GM23338 (cell line): Measurements from ENCODE around the gene MORN3. TPM values are rescaled to one million over a fixed set of nuclear protein-coding genes. Genes with fewer than 3 reads are reported as not detected.

ENCODE experiments used
- ATAC-seq: fragments of 200-7000 bp; cut with Tn5 transposase; 3 replicates; pipeline ENCODE4 v1.9.1; 2020
- DNase-seq: peaks from one replicate; pipeline ENCODE4 v3.0.0-alpha.2; 2015; ENCODE audit warnings: low spot score
- H2AFZ ChIP-seq: fragments of 200-600 bp; sonication (generic); 2 replicates; pipeline ENCODE4 v1.8.0; 2016; ENCODE audit warnings: antibody characterized with exemption, mild to moderate bottlenecking, moderate library complexity
- H3F3A ChIP-seq: fragments of 200-600 bp; sonication (generic); replicated peaks from 2 replicates; pipeline ENCODE4 v1.8.0; 2017; ENCODE audit warnings: antibody characterized with exemption, mixed run types, low read depth
- H3K27ac ChIP-seq: fragments of 200-600 bp; sonication (generic); 2 replicates; pipeline ENCODE4 v1.6.1; 2016; ENCODE audit warnings: low read depth
- H3K27me3 ChIP-seq: fragments of 200-600 bp; sonication (generic); 2 replicates; pipeline ENCODE4 v1.8.0; 2016; ENCODE audit warnings: mild to moderate bottlenecking, mixed run types, moderate library complexity; ENCODE audit not compliant: insufficient read depth
- H3K36me3 ChIP-seq: fragments of 200-600 bp; sonication (generic); 2 replicates; pipeline ENCODE4 v1.8.0; 2016; ENCODE audit warnings: mild to moderate bottlenecking; ENCODE audit not compliant: insufficient read depth
- H3K4me1 ChIP-seq: fragments of 200-600 bp; sonication (generic); 2 replicates; pipeline ENCODE4 v1.8.0; 2016; ENCODE audit warnings: mild to moderate bottlenecking, moderate library complexity; ENCODE audit not compliant: insufficient read depth
- H3K4me2 ChIP-seq: fragments of 200-600 bp; sonication (generic); 2 replicates; pipeline ENCODE4 v1.7.1; 2017; ENCODE audit warnings: mixed run types
- H3K4me3 ChIP-seq: fragments of 200-600 bp; sonication (generic); 2 replicates; pipeline ENCODE4 v1.6.1; 2016; ENCODE audit warnings: mixed run types
- H3K79me2 ChIP-seq: fragments of 200-600 bp; sonication (generic); replicated peaks from 2 replicates; pipeline ENCODE4 v1.8.0; 2017; ENCODE audit warnings: mild to moderate bottlenecking; ENCODE audit not compliant: insufficient read depth
- H3K9me2 ChIP-seq: fragments of 200-600 bp; sonication (generic); 2 replicates; pipeline ENCODE4 v1.8.0; 2017; ENCODE audit not compliant: insufficient read depth
- H4K20me1 ChIP-seq: fragments of 200-600 bp; sonication (generic); replicated peaks from 2 replicates; pipeline ENCODE4 v1.8.0; 2017; ENCODE audit warnings: mild to moderate bottlenecking; ENCODE audit not compliant: insufficient read depth
- H3K27ac Mint-ChIP-seq: 2 replicates; pipeline ENCODE4 v1.8.0; 2020; ENCODE audit warnings: inconsistent platforms, mild to moderate bottlenecking, moderate library complexity, mixed read lengths
- H3K27me3 Mint-ChIP-seq: 3 replicates; pipeline ENCODE4 v1.8.0; 2022; ENCODE audit warnings: low read depth, mild to moderate bottlenecking, moderate library complexity, mixed read lengths, inconsistent platforms; ENCODE audit not compliant: insufficient read depth, poor library complexity
- H3K36me3 Mint-ChIP-seq: 3 replicates; pipeline ENCODE4 v1.8.0; 2021; ENCODE audit warnings: low read depth, mild to moderate bottlenecking, inconsistent platforms, moderate library complexity, mixed read lengths
- H3K4me1 Mint-ChIP-seq: 3 replicates; pipeline ENCODE4 v1.8.0; 2020; ENCODE audit warnings: mild to moderate bottlenecking, inconsistent platforms, mixed read lengths
- H3K4me3 Mint-ChIP-seq: 3 replicates; pipeline ENCODE4 v1.8.0; 2021; ENCODE audit warnings: moderate library complexity, mild to moderate bottlenecking, inconsistent platforms, mixed read lengths
- H3K9me3 Mint-ChIP-seq: 3 replicates; pipeline ENCODE4 v1.8.0; 2020; ENCODE audit warnings: moderate library complexity, mild to moderate bottlenecking, inconsistent platforms, mixed read lengths
- CREB1 ChIP-seq: fragments of 250-450 bp; sonication (Bioruptor Pico); IDR thresholded peaks from 2 replicates; pipeline ENCODE4 v1.5.0; 2020; ENCODE audit warnings: low read depth, mild to moderate bottlenecking, moderate library complexity
- EZH2 ChIP-seq: fragments of 200-600 bp; sonication (generic); IDR thresholded peaks from one replicate; pipeline ENCODE4 v1.8.0; 2017; ENCODE audit warnings: antibody characterized with exemption, mild to moderate bottlenecking, low read depth; ENCODE audit not compliant: unreplicated experiment
- EZH2phosphoT487 ChIP-seq: fragments of 200-600 bp; sonication (generic); IDR thresholded peaks from one replicate; pipeline ENCODE4 v1.8.1; 2018; ENCODE audit warnings: antibody characterized with exemption; ENCODE audit not compliant: unreplicated experiment
- JUNB ChIP-seq: IDR thresholded peaks from one replicate; pipeline ENCODE4 v1.6.1; 2016; ENCODE audit warnings: antibody characterized with exemption; ENCODE audit not compliant: unreplicated experiment
- NANOG ChIP-seq: IDR thresholded peaks from 2 replicates; pipeline ENCODE4 v1.6.1; 2016; ENCODE audit warnings: antibody characterized with exemption, borderline replicate concordance
- POLR2AphosphoS5 ChIP-seq: IDR thresholded peaks from 2 replicates; pipeline ENCODE4 v1.6.1; 2016; ENCODE audit warnings: antibody characterized with exemption, low read depth
- STAT1 ChIP-seq: IDR thresholded peaks from one replicate; pipeline ENCODE4 v1.6.1; 2016; ENCODE audit warnings: antibody characterized with exemption; ENCODE audit not compliant: unreplicated experiment
- ZNF114 ChIP-seq: fragments of 250-450 bp; sonication (Bioruptor Pico); IDR thresholded peaks from 2 replicates; pipeline ENCODE4 v1.5.0; 2020; ENCODE audit warnings: mild to moderate bottlenecking, moderate library complexity
- ZNF331 ChIP-seq: fragments of 250-450 bp; sonication (Bioruptor Pico); IDR thresholded peaks from 2 replicates; pipeline ENCODE4 v1.5.0; 2020; ENCODE audit warnings: low read depth, mild to moderate bottlenecking, moderate library complexity
- polyA plus RNA-seq: library from polyadenylated mRNA; unstranded; fragments of >200 nt; fragmentation: Nextera tagmentation; extraction: Ambion mirVana; gene quantifications from 2 replicates; pipeline ENCODE4 v1.2.1, GENCODE V29; 2016
- total RNA-seq: library from RNA; depleted of rRNA; stranded (reverse); fragments of >200 nt; shearing (Covaris generic); gene quantifications from 2 replicates; pipeline ENCODE4 v1.2.3, GENCODE V29; 2014
- TF ChIP-seq, protein P1 (sequence below): fragments of 250-450 bp; sonication (Bioruptor Pico); IDR thresholded peaks from 2 replicates; pipeline ENCODE4 v1.5.0; 2020; ENCODE audit warnings: mild to moderate bottlenecking, moderate library complexity
- TF ChIP-seq, protein P2 (sequence below): IDR thresholded peaks from 2 replicates; pipeline ENCODE4 v1.6.1; 2016; ENCODE audit warnings: antibody characterized with exemption
- TF ChIP-seq, protein P3 (sequence below), 2 experiments: fragments of 200-600 bp in 1 of 2; sonication (generic) in 1 of 2; conservative IDR thresholded peaks; 2 replicates each; pipeline versions ENCODE4 v1.5.1 to v1.6.1; 2016 to 2017; ENCODE audit warnings: antibody characterized with exemption in 2 of 2, low read depth in 2 of 2, mild to moderate bottlenecking in 2 of 2, moderate library complexity in 1 of 2
- TF ChIP-seq, protein P4 (sequence below): IDR thresholded peaks from one replicate; pipeline ENCODE4 v1.6.1; 2018; ENCODE audit warnings: antibody characterized with exemption; ENCODE audit not compliant: unreplicated experiment

Gene MORN3
- total and polyA plus RNA-seq, 2 experiments from 2014 or later, result 0.14 to 0.36 TPM

DNA sequence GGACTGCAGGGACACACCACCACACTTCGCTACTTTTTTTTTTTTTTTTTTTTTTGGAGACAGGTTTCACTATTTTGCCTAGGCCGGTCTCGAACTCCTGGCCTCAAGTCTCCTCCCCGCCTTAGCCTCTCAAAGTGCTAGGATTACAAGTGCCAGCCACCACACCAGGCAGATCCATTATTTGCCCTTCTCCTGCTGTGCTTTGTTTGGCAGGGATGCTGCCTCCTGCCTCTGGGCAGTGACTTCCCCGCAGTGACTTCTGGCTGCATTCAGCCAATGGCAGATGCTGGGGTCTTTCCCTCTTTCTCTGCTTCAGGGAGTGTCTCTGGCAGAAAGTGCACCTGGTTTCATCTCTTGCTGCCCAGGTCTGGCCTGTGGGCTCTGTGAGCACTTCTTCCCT, 6.7 kb upstream of the MORN3 start:
- Histone ChIP-seq H3K9me2 (no peaks in the 10 kb centered on the region), H3K4me3 (no peak overlapping the region), H4K20me1 (no peaks in the 10 kb centered on the region), H3K4me1 (0 out of 2 replicates have a peak, but pooled peaks cover 6% of the 10 kb centered on the region), H3K27me3 (no peaks in the 10 kb centered on the region), H3K79me2 (no peaks in the 10 kb centered on the region), H3F3A (peaks cover 14% of the 10 kb centered on the region; the same call in 1 of the 2 replicates), H3K36me3 (no peaks in the 10 kb centered on the region), H2AFZ (no peak overlapping the region), H3K27ac (0 out of 2 replicates have a peak overlapping the region, but pooled peaks have one; percentile 63), H3K4me2 (no peak overlapping the region)
- ATAC-seq, result no peak
- no peak overlapping the region for H3K4me3 Mint-ChIP-seq
- no peaks in the 10 kb centered on the region; the same call in 2 of the 3 replicates for H3K36me3 Mint-ChIP-seq
- no peak for TF ChIP-seq ZNF114 (CRISPR knock-in tag)
- TF ChIP-seq EZH2, result no peak
- TF ChIP-seq EZH2phosphoT487, result no peak
- TF ChIP-seq, protein P1, sequence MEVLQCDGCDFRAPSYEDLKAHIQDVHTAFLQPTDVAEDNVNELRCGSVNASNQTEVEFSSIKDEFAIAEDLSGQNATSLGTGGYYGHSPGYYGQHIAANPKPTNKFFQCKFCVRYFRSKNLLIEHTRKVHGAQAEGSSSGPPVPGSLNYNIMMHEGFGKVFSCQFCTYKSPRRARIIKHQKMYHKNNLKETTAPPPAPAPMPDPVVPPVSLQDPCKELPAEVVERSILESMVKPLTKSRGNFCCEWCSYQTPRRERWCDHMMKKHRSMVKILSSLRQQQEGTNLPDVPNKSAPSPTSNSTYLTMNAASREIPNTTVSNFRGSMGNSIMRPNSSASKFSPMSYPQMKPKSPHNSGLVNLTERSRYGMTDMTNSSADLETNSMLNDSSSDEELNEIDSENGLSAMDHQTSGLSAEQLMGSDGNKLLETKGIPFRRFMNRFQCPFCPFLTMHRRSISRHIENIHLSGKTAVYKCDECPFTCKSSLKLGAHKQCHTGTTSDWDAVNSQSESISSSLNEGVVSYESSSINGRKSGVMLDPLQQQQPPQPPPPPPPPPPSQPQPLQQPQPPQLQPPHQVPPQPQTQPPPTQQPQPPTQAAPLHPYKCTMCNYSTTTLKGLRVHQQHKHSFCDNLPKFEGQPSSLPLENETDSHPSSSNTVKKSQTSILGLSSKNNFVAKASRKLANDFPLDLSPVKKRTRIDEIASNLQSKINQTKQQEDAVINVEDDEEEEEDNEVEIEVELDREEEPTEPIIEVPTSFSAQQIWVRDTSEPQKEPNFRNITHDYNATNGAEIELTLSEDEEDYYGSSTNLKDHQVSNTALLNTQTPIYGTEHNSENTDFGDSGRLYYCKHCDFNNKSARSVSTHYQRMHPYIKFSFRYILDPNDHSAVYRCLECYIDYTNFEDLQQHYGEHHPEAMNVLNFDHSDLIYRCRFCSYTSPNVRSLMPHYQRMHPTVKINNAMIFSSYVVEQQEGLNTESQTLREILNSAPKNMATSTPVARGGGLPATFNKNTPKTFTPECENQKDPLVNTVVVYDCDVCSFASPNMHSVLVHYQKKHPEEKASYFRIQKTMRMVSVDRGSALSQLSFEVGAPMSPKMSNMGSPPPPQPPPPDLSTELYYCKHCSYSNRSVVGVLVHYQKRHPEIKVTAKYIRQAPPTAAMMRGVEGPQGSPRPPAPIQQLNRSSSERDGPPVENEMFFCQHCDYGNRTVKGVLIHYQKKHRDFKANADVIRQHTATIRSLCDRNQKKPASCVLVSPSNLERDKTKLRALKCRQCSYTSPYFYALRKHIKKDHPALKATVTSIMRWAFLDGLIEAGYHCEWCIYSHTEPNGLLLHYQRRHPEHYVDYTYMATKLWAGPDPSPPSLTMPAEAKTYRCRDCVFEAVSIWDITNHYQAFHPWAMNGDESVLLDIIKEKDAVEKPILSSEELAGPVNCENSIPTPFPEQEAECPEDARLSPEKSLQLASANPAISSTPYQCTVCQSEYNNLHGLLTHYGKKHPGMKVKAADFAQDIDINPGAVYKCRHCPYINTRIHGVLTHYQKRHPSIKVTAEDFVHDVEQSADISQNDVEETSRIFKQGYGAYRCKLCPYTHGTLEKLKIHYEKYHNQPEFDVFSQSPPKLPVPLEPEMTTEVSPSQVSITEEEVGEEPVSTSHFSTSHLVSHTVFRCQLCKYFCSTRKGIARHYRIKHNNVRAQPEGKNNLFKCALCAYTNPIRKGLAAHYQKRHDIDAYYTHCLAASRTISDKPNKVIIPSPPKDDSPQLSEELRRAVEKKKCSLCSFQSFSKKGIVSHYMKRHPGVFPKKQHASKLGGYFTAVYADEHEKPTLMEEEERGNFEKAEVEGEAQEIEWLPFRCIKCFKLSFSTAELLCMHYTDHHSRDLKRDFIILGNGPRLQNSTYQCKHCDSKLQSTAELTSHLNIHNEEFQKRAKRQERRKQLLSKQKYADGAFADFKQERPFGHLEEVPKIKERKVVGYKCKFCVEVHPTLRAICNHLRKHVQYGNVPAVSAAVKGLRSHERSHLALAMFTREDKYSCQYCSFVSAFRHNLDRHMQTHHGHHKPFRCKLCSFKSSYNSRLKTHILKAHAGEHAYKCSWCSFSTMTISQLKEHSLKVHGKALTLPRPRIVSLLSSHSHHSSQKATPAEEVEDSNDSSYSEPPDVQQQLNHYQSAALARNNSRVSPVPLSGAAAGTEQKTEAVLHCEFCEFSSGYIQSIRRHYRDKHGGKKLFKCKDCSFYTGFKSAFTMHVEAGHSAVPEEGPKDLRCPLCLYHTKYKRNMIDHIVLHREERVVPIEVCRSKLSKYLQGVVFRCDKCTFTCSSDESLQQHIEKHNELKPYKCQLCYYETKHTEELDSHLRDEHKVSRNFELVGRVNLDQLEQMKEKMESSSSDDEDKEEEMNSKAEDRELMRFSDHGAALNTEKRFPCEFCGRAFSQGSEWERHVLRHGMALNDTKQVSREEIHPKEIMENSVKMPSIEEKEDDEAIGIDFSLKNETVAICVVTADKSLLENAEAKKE, result no peak
- no peak for TF ChIP-seq CREB1 (CRISPR knock-in tag)
- TF ChIP-seq NANOG, result no peak
- no peak for TF ChIP-seq STAT1
- no peak for TF ChIP-seq ZNF331
- TF ChIP-seq, protein P2, sequence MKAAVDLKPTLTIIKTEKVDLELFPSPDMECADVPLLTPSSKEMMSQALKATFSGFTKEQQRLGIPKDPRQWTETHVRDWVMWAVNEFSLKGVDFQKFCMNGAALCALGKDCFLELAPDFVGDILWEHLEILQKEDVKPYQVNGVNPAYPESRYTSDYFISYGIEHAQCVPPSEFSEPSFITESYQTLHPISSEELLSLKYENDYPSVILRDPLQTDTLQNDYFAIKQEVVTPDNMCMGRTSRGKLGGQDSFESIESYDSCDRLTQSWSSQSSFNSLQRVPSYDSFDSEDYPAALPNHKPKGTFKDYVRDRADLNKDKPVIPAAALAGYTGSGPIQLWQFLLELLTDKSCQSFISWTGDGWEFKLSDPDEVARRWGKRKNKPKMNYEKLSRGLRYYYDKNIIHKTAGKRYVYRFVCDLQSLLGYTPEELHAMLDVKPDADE, result no peak
- no peak for TF ChIP-seq POLR2AphosphoS5
- TF ChIP-seq, protein P3, sequence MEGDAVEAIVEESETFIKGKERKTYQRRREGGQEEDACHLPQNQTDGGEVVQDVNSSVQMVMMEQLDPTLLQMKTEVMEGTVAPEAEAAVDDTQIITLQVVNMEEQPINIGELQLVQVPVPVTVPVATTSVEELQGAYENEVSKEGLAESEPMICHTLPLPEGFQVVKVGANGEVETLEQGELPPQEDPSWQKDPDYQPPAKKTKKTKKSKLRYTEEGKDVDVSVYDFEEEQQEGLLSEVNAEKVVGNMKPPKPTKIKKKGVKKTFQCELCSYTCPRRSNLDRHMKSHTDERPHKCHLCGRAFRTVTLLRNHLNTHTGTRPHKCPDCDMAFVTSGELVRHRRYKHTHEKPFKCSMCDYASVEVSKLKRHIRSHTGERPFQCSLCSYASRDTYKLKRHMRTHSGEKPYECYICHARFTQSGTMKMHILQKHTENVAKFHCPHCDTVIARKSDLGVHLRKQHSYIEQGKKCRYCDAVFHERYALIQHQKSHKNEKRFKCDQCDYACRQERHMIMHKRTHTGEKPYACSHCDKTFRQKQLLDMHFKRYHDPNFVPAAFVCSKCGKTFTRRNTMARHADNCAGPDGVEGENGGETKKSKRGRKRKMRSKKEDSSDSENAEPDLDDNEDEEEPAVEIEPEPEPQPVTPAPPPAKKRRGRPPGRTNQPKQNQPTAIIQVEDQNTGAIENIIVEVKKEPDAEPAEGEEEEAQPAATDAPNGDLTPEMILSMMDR (conservative IDR thresholded peaks at IDR 0.05; ENCODE audit: low read depth in 2 of 2), result no peak
- TF ChIP-seq JUNB, result no peak
- TF ChIP-seq, protein P4, sequence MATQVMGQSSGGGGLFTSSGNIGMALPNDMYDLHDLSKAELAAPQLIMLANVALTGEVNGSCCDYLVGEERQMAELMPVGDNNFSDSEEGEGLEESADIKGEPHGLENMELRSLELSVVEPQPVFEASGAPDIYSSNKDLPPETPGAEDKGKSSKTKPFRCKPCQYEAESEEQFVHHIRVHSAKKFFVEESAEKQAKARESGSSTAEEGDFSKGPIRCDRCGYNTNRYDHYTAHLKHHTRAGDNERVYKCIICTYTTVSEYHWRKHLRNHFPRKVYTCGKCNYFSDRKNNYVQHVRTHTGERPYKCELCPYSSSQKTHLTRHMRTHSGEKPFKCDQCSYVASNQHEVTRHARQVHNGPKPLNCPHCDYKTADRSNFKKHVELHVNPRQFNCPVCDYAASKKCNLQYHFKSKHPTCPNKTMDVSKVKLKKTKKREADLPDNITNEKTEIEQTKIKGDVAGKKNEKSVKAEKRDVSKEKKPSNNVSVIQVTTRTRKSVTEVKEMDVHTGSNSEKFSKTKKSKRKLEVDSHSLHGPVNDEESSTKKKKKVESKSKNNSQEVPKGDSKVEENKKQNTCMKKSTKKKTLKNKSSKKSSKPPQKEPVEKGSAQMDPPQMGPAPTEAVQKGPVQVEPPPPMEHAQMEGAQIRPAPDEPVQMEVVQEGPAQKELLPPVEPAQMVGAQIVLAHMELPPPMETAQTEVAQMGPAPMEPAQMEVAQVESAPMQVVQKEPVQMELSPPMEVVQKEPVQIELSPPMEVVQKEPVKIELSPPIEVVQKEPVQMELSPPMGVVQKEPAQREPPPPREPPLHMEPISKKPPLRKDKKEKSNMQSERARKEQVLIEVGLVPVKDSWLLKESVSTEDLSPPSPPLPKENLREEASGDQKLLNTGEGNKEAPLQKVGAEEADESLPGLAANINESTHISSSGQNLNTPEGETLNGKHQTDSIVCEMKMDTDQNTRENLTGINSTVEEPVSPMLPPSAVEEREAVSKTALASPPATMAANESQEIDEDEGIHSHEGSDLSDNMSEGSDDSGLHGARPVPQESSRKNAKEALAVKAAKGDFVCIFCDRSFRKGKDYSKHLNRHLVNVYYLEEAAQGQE, result no peak
- no peak overlapping the region for H3K27ac Mint-ChIP-seq
- DNase-seq, result peak; percentile 39
- peaks cover 28% of the 10 kb centered on the region for H3K4me1 Mint-ChIP-seq
- no peaks in the 10 kb centered on the region; the same call in 2 of the 3 replicates for H3K9me3 Mint-ChIP-seq
- peaks cover 15% of the 10 kb centered on the region for H3K27me3 Mint-ChIP-seq
